HG03280 (cell line): ENCODE results near the gene SDC1.

ENCODE experiments used
- ATAC-seq: cut with Tn5 transposase; IDR thresholded peaks from one replicate; pipeline ENCODE4 v1.9.1; 2021; ENCODE audit warnings: mild to moderate bottlenecking, moderate library complexity; ENCODE audit not compliant: unreplicated experiment

Gene SDC1

GRCh38 chr2:20186078-20186854 lies 38.7 kb downstream of the SDC1 start:
- no peak for ATAC-seq

- no peak for ATAC-seq
Measured at GRCh38 chr2:20185176-20186022, 39.5 kb downstream of the SDC1 start.

GRCh38 chr2:20184067-20184938 lies 40.6 kb downstream of the SDC1 start:
- ATAC-seq, result no peak

DNA sequence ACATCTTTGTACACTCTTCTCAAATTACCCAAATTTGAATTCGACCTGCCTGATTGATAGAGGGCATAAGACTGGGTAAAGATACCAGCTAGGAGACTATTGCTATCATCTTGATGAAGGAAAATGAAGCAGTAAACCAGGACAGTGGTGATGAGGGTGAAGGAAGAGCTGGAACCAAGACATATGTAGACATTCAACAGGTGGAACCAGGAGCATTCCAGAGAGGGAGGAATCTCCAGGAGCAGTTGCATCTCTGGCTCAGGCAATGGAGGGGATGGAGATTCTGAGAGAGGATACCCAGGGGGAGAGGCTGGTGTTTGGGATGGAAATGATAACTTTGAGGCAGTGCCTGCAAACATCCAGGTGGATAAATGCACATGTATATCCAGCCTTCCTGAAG lies 41.6 kb downstream of the SDC1 start:
- no peak for ATAC-seq

DNA sequence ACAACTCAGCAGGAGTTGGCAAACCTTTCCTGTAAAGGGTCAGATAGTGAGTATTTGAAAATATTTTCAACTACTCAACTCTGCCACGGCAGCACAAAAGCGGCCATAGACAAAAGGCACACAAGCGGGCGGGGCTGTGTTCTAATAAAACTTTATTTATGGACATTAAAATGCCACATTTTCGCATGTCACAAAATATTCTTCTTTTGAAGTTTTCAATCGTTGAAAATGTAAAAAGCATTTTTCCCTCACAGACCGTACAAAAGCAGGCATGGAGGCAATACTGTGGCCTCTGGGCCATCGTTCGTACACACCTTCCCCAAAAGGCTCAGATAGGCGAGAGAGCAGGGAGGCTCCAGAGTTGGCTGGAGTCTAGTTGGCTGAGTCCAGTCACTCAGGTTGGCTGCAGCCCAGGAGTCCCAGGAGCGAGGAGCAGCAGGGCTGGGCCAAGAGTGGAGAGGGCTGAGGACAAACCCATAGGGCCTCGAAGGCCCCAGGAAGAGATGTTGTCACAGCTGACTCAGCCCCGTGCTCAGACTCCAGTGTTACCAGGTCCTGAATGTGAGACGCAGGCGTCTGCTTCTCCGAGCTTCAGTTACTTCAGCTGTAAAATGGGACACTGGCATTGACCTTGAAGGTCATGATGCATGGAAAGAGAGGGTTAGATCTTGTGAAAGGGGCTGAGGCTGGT lies 42.5 kb downstream of the SDC1 start:
- no peak for ATAC-seq

- no peak for ATAC-seq
Measured at GRCh38 chr2:20181761-20182160, 43.2 kb downstream of the SDC1 start.

- ATAC-seq, result no peak
Measured at GRCh38 chr2:20180676-20181648, 44.0 kb downstream of the SDC1 start.

- no peak for ATAC-seq
Measured at GRCh38 chr2:20179755-20180594, 45.0 kb downstream of the SDC1 start.

- no peak for ATAC-seq
Measured at GRCh38 chr2:20179466-20179754, 45.5 kb downstream of the SDC1 start.

- no peak for ATAC-seq
Measured at GRCh38 chr2:20178666-20179465, 46.1 kb downstream of the SDC1 start.

DNA sequence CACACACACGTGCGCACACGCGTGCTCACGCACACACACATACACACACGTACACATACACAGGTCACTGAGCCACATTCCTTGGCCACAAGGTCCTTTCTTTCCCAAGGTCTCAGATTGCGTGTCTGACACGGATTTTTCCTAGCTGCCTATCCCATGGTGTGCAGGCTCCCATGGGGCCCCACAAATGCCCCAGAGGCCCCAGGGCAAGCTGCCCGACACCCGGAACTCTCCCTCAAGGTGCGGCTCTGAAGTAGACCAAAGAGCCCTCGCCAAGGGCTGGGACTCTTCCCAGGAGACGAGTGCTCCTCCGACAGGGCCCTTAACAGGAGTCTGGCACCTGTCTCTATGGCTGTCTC lies 46.7 kb downstream of the SDC1 start:
- no peak for ATAC-seq

DNA sequence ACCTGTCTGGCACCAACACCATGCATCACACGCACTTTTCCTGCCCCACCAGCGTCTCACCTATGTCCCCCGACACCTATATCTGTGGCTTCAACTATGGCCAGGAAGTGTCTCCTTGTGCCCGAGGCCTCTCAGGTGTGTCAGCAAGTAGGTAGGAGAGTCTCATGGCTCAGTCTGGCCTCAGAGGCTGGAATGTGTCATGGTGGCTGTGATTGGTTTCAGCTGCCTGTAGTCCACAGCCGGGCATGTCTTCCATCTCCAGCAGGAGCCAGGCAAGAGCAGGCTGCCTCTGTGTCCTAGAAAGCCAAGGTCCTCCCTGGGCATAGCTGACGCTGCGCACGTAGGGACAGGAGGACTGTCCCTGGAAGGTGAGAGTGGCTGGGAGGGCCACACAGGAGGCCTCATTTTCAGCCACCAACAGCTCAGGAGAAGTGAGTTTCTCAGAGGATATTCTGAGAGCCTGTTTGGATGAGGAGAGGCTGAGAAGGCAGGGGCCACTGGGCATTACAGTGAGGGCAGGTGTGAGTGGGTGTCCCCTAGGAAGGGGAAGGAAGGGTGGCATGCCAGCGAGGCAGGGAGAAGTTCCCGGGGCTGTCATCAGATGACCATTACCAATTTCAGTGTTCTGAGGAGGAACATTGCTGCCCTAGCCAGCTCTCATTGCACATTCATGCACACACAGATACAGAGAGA lies 47.2 kb downstream of the SDC1 start:
- no peak for ATAC-seq

GRCh38 chr2:20176760-20177159 lies 48.2 kb downstream of the SDC1 start:
- ATAC-seq, result no peak

- ATAC-seq, result no peak
Measured at GRCh38 chr2:20175931-20176330, 49.0 kb downstream of the SDC1 start.

DNA sequence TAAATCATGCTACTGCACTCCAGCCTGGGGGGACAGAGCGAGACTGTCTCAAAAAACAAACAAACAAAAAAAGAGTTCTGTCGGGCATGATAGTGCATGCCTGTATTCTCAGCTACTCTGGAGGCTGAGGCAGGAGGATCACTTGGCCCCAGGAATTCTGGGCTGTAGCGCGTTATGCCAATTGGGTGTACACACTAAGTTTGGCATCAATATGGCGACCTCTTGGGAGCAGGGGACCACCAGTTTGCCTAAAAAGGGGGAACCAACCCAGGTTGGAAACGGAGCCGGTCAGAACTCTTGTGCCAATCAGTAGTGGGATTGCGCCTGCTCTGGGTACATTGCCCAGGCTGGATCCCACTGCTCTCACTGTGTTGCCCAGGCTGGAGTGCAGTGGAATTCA lies 49.7 kb downstream of the SDC1 start:
- no peak for ATAC-seq

GRCh38 chr2:20174410-20174809 lies 50.5 kb downstream of the SDC1 start:
- ATAC-seq, result no peak
